ENCODE measurements around the gene TRPV5. TPM values are rescaled to one million over a fixed set of nuclear protein-coding genes. Genes with fewer than 3 reads are reported as not detected.

TRPV5 gene
- total RNA-seq, 3 donors from 2014 or later (not counting 1 experiment from before 2014, with no cell fraction given): not detected

DNA sequence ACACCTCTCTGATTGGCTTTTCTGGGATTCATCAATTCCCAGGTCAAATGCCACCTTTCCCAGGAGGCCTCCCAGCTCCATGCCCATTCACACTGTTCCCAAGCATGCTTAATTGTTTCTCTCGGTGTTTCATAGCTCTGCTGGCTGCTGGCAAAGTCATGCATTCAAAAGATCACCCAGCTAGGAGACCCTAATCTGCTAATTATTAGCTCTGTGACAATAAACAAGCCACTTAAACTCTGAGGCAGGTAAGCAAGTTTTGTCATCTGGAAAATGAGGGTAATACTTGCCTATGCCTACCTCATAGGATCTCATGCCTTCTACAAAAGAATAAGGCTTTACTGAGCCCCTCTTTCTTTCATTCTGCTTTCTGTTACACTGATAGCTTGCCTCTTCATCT is 29.4 kb upstream of the TRPV5 start:
- 80% methylated on average over 1 of the region's 1 CpG for WGBS (ENCODE audit: insufficient coverage)
- H3K27me3 ChIP-seq (ENCODE audit: control insufficient read depth, insufficient read depth, low read length): no peaks in the 10 kb centered on the region
- Mint-ChIP-seq H3K27me3 (ENCODE audit: low read depth in 2 of 2) (peaks cover 20 to 27% of the 10 kb centered on the region in 2 donors), H3K36me3 (no peaks in the 10 kb centered on the region), H3K4me3 (no peak overlapping the region), H3K4me1 (no peaks in the 10 kb centered on the region), H3K9me3 (no peaks in the 10 kb centered on the region), H3K27ac (no peak overlapping the region)
- no peak for DNase-seq
- TF ChIP-seq, protein P1, sequence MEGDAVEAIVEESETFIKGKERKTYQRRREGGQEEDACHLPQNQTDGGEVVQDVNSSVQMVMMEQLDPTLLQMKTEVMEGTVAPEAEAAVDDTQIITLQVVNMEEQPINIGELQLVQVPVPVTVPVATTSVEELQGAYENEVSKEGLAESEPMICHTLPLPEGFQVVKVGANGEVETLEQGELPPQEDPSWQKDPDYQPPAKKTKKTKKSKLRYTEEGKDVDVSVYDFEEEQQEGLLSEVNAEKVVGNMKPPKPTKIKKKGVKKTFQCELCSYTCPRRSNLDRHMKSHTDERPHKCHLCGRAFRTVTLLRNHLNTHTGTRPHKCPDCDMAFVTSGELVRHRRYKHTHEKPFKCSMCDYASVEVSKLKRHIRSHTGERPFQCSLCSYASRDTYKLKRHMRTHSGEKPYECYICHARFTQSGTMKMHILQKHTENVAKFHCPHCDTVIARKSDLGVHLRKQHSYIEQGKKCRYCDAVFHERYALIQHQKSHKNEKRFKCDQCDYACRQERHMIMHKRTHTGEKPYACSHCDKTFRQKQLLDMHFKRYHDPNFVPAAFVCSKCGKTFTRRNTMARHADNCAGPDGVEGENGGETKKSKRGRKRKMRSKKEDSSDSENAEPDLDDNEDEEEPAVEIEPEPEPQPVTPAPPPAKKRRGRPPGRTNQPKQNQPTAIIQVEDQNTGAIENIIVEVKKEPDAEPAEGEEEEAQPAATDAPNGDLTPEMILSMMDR (IDR thresholded peaks at IDR 0.05): no peak
- H3K27ac ChIP-seq (ENCODE audit: low read length): no peak overlapping the region
- H3K9me3 ChIP-seq (ENCODE audit: control insufficient read depth, insufficient read depth, low read length): no peaks in the 10 kb centered on the region
- H3K4me3 ChIP-seq (ENCODE audit: low read length): no peak overlapping the region
- no peaks in the 10 kb centered on the region for H3K36me3 ChIP-seq (ENCODE audit: control insufficient read depth, insufficient read depth, low read length)
- intact Hi-C loops (cut with micrococcal nuclease): no loop called here
- no peak for ATAC-seq
- no peaks in the 10 kb centered on the region for H3K4me1 ChIP-seq (ENCODE audit: control insufficient read depth, insufficient read depth, low read length)

DNA sequence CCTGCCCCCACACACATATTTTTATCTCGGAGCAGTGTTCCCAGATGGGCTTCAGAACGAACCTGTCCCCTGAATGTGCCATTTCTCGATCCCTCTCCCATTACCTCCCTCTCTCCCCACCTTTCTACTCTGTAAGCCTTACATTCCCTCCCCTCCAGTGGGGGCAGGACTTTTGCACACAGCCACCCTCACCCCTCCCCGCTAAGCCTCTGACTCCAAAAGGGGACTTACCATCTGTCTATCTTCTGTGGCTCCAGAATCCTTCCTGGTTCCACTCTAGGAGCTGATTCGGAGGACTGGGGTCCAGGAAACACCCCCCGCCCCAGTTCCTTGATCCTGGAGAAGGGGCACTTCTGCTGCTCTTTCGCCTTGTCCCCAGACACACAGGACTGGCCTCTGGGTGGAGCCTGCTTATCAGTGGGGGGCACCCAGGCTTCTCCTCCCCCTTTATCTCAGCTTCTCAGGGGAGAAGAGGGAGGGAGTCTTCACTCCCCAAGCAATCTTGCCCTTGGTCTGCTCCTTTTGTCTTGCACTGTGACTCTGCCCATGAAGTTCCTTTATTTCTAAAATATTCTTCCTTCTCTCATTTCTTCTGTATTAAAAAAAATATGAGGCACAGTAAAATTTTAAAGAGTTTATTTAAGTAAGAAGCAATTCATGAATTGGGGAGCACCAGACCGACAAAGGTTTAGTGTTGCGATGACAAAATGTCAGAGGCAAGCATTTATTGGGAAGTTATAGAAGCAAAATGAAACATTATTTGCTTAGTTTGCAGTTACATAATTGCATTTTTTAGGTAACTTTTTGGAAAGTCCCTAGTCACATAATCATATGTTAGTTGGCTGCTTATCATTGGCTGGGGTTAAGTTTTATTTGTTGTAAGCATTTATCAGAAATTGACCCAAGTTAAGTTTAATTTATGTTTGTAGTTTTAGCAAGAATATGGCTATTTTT is 28.7 kb upstream of the TRPV5 start, which contains the start of gene KEL:
Gene KEL, minus strand, starts transcription at position 391 of the 954 bp plus-strand sequence. Its CDS starts 157 bp downstream, at position 234.
- H3K4me1 ChIP-seq (ENCODE audit: control insufficient read depth, insufficient read depth, low read length): no peaks in the 10 kb centered on the region
- no peak within 1 kb of the TSS for H3K27ac Mint-ChIP-seq
- intact Hi-C loops (cut with micrococcal nuclease): no loop called here
- H3K4me3 Mint-ChIP-seq: no peak within 1 kb of the TSS
- H3K27me3 Mint-ChIP-seq (ENCODE audit: low read depth in 2 of 2): peaks cover 18 to 24% of the 10 kb centered on the region in 2 donors
- no peaks in the 10 kb centered on the region for H3K4me1 Mint-ChIP-seq
- H3K36me3 Mint-ChIP-seq: no peaks in the 10 kb centered on the region
- no peak for ATAC-seq
- DNase-seq: no peak
- H3K4me3 ChIP-seq (ENCODE audit: low read length): no peak within 1 kb of the TSS
- TF ChIP-seq, protein P1 (IDR thresholded peaks at IDR 0.05): no peak
- H3K27ac ChIP-seq (ENCODE audit: low read length): no peak within 1 kb of the TSS
- H3K36me3 ChIP-seq (ENCODE audit: control insufficient read depth, insufficient read depth, low read length): no peaks in the 10 kb centered on the region
- H3K9me3 Mint-ChIP-seq: no peaks in the 10 kb centered on the region
- WGBS (ENCODE audit: insufficient coverage): 83% methylated on average over 9 of the region's 9 CpGs
- no peaks in the 10 kb centered on the region for H3K27me3 ChIP-seq (ENCODE audit: control insufficient read depth, insufficient read depth, low read length)
- H3K9me3 ChIP-seq (ENCODE audit: control insufficient read depth, insufficient read depth, low read length): no peaks in the 10 kb centered on the region

DNA sequence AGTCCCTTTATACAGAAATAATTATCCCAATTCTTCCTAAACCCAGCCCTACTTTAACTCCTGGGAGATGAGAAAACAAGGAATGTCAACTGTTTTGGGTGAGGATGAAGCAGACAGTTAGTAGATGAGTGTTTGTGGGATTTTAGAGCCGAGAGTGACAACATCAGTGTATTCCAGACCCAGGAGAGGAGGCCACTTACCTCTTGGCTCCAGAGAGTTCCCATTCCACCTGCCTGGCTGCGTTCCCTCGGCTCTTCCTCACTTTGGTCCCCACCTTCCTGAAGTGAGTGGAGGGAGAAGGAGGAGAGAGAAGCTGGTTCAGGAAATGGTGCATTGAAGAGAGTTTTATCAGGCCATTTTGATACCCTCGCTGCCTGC is 28.0 kb upstream of the TRPV5 start:
- Mint-ChIP-seq H3K4me1 (no peaks in the 10 kb centered on the region), H3K36me3 (peaks cover 3% of the 10 kb centered on the region), H3K27me3 (ENCODE audit: low read depth in 2 of 2) (peaks cover 18 to 29% of the 10 kb centered on the region in 2 donors), H3K9me3 (peaks cover under 1 to 1% of the 10 kb centered on the region in 2 donors), H3K4me3 (no peak overlapping the region), H3K27ac (no peak overlapping the region)
- TF ChIP-seq, protein P1 (IDR thresholded peaks at IDR 0.05): no peak
- Histone ChIP-seq H3K27me3 (ENCODE audit: control insufficient read depth, insufficient read depth, low read length) (no peaks in the 10 kb centered on the region), H3K4me3 (ENCODE audit: low read length) (no peak overlapping the region), H3K36me3 (ENCODE audit: control insufficient read depth, insufficient read depth, low read length) (no peaks in the 10 kb centered on the region), H3K9me3 (ENCODE audit: control insufficient read depth, insufficient read depth, low read length) (no peaks in the 10 kb centered on the region), H3K27ac (ENCODE audit: low read length) (no peak overlapping the region), H3K4me1 (ENCODE audit: control insufficient read depth, insufficient read depth, low read length) (no peaks in the 10 kb centered on the region)
- no peak for DNase-seq
- 83% methylated on average over 4 of the region's 4 CpGs for WGBS (ENCODE audit: insufficient coverage)
- intact Hi-C loops (cut with micrococcal nuclease): no loop called here
- no peak for ATAC-seq

Measured in natural killer cell (primary cell).